Fibroblast of the aortic adventitia (primary cell): ENCODE results near the gene SPR. TPM values are rescaled to one million over a fixed set of nuclear protein-coding genes. Genes with fewer than 3 reads are reported as not detected.

Experiments
- DNase-seq: peaks from one replicate; pipeline ENCODE4 v3.0.0-alpha.2; 2010; ENCODE audit warnings: low read depth
- H3K4me3 ChIP-seq: 2 replicates; pipeline ENCODE4 v1.5.1; 2011; ENCODE audit warnings: low read depth, mild to moderate bottlenecking, control low read depth, low read length, moderate library complexity
- CTCF ChIP-seq: IDR thresholded peaks from 2 replicates; pipeline ENCODE4 v1.5.1; 2011; ENCODE audit warnings: mild to moderate bottlenecking, low read length, control low read depth, inconsistent platforms; ENCODE audit not compliant: insufficient read depth
- total RNA-seq: library from RNA; depleted of rRNA; stranded (reverse); fragments of >200 nt; gene quantifications from 2 replicates; pipeline ENCODE4 v1.2.3, GENCODE V29; 2012; ENCODE audit warnings: low replicate concordance

The SPR gene
- total RNA-seq, 1 donor = 14.3 TPM

DNA sequence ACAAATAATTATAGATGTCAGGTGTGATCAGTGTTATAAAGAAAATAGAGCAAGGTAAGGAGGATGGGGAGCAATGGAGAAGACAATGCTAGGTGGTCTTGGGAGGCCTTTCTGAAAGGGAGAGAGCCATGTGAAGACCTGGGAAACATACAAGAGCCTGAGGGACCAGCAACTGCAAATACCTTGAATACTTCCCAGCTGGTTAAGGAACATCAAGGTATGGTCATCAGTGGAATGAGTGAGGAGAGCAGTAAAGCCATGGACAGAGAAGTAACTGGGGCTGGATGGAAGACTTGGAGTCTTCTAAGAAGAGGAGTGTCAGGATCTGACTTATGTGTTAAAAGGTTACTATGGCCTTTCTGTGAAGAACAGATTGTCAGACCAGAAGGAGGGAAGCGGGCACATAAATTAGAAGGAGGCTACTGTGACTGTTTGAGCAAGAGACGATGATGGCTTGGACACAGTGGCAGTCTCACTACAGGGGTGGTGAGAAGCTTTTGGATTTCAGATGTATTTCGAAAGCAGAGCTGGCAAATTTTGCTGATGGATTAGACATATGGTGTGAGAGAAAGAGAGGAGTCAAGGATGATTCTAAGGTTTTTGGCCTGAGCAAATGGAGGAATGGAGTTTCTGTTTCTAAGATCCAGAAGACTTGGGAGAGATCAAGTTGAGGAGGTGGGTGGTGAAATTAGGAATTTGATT, 38.6 kb upstream of the SPR start:
- no peak for TF ChIP-seq CTCF
- no peak overlapping the region for H3K4me3 ChIP-seq
- no peak for DNase-seq

GRCh38 chr2:72849138-72849462, 38.1 kb upstream of the SPR start:
- no peak for DNase-seq
- no peak for TF ChIP-seq CTCF

GRCh38 chr2:72851333-72851732, 35.9 kb upstream of the SPR start:
- no peak overlapping the region for H3K4me3 ChIP-seq
- no peak for DNase-seq
- no peak for TF ChIP-seq CTCF

More at GRCh38 chr2:72849138-72849462, 38.1 kb upstream of the SPR start:
- no peak overlapping the region for H3K4me3 ChIP-seq

GRCh38 chr2:72859831-72860262, 27.4 kb upstream of the SPR start:
- DNase-seq = peak; percentile 68
- peak; percentile 73 for TF ChIP-seq CTCF

GRCh38 chr2:72862239-72862988, 24.8 kb upstream of the SPR start:
- peak; percentile 91 for DNase-seq
- peak overlapping the region; percentile 46 for H3K4me3 ChIP-seq
- TF ChIP-seq CTCF = peak; percentile 99

More at GRCh38 chr2:72859831-72860262, 27.4 kb upstream of the SPR start:
- no peak overlapping the region for H3K4me3 ChIP-seq

DNA sequence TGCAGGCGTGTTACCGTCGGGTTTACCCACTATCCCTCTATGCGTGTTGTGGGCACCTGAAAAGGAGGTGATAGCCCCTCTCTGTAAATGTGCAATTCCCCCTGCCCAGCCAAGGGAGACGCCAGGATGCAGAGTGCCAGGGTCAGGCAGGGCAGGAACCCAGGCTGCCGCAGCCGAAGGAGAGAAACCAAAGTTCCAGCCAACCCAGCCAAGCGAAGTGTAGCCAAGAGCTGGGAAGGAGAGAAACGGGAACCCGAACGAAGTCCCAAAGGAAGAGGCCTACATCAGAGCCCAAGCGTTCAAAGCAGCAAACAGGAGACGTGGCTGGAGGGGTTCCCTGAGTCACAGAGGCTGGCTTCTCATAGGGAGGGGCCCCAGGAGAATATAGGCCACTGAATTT, 24.2 kb upstream of the SPR start:
- no peak for TF ChIP-seq CTCF
- peak overlapping the region; percentile 46 for H3K4me3 ChIP-seq
- DNase-seq = peak; percentile 7
